GM21576 (cell line): ENCODE results near the gene ATP10A.
"Not testable (repeated sequence)": the region's sequence is repeated elsewhere in the genome, so short reads cannot be mapped to it uniquely, and the experiment has no call there.

Experiments
- ATAC-seq: cut with Tn5 transposase; IDR thresholded peaks from one replicate; pipeline ENCODE4 v1.9.1; 2021; ENCODE audit warnings: mild to moderate bottlenecking, moderate library complexity; ENCODE audit not compliant: unreplicated experiment

The ATP10A gene

DNA sequence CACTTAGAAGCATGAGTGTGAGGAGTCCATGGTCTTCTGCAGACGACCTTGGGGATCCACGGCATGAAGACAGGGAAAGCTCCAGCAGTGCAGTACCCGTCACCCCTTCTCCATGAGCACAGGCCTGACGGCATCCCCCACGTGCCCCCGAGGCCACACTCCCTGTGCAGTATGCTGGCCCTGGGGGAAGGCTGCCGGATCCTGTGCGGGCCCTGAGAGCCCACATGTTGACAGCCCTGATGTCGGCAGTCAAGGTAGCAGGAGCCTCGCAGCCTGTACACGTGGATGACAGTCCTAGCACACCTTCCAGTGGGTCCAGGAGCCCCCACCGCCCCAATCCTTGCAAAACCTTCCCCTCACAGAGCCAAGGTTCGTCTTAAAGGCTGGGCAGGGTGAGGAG is 195.3 kb downstream of the ATP10A start:
- ATAC-seq, result no peak

DNA sequence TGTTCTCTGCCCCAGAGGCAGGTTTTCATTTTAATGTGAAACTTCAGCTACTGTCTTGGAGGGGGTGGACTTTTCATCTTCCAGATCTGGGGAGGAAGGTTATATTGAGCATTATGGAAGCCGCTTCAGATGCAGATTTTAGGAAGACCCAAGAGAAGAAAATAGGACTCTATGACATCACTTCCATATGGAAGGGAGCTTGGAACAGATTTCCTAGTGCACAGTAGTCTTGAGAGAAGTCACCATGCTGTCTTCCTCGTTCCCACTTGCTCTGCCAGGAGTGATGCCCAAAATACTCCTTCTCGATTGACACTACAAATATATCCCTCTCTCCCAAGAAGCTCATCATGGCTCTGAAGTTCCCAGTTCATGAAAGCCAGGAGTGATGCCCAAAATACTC is 197.2 kb downstream of the ATP10A start:
- ATAC-seq, result no peak

DNA sequence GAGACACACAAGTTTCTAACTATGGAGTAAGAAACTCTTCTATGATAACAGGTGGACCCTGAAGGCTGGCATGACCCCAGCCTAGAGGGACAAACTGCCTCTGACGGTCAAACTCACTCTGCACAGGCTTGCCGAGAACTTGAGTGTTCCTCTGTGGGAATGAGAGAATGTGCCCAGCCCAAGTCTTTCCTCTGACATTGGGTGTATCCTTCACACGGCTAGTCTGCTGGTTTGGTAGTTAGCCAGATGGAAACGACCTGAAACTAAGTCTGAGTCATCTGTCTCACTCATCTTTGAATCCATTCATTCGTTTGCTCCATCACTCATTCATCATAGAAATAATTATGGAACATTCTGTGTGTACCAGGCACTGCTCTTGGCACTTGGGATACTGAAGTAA is 198.4 kb downstream of the ATP10A start:
- ATAC-seq, result no peak

DNA sequence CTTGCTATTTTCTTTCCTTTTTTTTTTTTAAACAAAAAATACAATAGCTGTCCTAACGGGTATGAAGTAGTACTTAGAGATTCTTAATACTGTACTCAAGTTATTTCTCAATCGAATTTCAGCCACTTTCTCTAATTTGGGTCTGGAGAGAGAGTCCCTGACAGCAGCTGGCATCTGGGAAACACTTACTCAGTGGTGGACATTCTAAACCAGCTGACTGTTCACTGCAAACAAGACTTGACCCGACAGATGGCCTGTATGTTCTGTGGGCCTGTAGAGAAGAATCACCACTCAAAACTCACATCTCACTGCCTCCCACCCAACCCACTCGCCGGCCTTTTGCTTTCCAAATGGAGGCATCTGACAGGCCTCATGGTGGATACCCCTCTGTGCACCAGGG is 199.6 kb downstream of the ATP10A start:
- ATAC-seq, result no peak

DNA sequence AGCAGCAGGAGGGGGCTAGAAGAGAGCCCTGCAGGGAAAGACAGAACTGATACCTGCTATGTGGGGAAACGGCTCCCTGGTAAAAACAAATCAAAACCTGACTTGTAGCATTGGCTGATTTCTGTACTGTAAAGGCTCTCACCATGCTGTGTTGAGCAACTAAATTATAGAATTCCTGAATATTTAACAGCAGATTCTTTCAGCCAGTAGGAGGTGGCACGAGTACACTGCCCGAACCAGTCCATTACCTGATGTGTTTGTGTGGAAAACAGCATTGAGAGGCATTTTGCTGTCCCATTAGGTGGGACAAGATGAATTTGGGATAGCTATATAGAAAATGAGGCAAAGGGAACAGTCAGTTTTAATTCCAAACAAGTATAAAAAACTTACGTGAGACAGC is 201.2 kb downstream of the ATP10A start:
- no peak for ATAC-seq

DNA sequence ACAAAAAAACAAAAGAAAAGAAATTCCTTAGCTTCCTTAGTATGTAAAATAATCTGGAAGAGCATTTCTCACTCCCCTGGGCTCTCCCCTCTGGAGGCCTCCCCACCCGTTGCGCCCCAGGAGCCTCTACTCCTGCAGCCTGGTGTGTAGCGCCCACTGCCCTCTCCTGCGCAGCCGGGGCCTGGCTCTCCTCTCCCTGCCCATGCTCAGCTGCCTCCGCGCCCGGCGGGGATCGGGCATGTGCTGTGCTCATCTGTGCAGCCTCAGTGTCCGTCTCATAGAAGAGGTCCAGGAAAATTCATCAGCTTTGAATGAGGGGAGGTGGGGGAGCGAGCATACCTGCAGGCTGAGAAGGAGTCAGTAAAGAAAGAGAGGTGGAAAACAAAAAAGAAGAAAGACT is 203.9 kb downstream of the ATP10A start:
- no peak for ATAC-seq

DNA sequence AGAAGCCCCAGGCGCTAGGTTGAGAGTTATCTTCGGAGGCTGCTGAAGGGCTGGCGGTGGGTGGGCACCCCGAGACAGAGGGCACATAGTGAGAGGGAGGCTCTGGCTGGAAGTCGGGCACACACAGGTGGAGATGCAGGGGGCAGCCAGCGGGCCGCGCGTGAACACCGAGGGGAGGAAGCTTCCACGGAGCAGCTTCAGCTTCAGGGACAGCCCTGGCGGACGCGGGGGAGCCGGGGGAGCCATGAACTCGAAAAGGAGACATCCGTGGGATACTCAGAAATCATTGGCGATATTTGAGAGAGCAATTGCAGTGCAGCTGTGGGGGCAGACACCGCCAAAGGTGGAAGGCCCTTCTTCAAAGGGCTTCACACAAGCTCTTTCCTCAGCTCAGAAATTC is 204.6 kb downstream of the ATP10A start:
- ATAC-seq, result no peak

DNA sequence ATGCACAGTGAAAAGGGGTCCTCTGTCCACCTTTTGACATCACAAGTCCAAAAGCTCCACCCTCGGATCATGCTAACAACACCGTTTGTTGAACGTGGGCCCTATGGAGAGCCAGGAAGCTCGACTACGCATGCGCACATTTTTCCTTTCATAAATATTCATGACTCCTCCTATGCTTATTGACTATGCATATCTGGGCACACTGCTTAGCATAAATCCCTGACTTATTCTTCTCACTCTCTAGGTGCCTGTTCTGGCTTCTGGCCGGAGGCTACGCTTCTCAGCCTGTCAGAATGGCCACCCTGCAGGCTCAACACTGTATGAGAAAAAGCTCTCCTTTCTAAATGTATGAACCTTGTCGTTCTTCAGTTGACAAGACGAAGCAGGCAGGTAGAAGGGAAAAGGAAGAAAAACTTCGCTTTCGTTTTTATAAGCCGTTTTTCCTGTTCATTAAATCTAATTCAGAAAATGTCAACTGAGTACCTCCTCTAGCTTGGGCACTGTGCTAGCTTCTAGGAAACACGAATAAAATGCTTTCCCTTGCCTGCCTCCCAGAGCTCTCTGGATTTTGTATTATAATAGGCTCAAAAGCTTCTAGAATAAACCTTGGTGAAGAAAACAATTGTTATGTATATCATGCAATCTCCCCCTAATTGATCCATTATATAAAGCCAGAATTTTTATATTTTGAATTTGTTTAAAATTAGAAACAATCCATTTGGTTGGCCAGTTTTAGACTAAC is 207.7 kb downstream of the ATP10A start:
- ATAC-seq, result no peak

DNA sequence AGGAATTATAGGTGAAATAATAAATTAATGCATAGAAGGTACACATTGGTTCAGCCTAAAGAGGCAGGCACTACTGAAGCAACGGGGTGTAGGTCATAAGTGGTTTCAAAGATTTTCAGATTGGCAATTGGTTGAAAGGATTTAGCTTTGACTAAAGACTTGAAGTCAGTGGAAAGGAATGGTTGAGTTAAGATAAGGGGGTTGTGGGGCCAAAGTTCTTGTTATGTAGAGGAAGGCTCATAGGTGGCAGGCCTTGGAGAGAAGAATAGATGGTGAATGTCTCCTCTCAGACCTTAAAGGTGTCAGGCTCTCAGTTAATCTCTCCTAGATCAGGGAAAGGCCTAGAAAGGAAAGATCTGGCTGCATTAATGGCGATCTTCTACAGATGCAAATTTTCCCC is 209.8 kb downstream of the ATP10A start:
- ATAC-seq, result no peak

DNA sequence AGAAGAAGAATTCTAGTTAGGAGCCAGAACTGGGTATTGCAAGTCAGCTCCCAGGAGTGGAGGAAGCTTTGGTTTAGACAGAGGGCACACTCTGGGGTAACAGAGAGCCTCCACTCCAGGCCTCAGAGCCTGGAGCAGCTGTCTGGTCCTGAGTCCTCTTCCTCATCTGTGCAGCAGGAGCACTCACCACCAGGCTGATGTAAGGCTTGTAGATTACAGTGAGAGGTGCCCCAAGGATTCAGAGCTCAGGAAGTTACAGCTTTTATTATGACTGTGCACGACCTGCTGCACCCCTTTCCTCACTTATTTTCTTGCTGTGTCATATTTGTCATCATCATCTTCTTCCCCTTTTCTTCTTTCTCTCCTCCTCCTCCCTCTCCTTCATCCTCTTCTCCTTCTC is 210.4 kb downstream of the ATP10A start:
- no peak for ATAC-seq

DNA sequence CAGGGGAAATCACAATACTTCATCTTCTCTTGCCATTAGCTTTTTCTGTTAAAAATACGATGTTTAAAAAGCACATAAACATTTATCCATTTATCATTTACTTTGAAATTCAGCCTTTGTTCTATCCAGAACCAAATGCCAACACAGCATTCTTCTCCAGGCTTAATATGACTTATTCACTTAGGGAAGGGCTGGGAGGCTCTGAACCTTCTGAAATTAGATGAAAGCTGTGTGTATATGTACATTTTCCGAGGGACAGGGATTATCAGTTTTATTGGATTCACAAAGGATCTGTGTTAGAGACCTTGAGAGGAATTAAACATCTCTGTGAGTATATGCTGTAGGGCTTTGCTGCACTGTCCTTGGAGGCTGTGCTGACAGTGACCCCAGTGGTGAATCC is 213.7 kb downstream of the ATP10A start:
- no peak for ATAC-seq

DNA sequence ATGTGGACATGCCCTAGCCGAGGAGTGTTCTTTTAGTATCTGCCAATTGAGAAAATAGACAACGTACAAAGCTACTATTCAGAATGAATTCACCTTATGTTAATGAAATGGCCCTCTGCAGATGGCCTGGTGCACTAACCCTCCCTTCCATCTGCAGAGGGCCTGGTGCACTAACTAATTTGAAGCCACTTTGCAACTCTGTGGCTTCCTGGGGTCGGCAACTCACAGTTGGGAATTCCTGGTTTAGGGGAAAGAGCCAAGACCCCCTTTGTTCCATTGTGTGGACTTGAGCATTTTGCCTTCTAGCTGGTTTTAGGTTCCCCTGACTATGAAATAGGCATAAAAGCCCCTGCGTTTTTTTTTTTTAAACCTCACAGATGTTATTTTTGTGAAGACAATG is 220.0 kb downstream of the ATP10A start:
- ATAC-seq, result no peak

DNA sequence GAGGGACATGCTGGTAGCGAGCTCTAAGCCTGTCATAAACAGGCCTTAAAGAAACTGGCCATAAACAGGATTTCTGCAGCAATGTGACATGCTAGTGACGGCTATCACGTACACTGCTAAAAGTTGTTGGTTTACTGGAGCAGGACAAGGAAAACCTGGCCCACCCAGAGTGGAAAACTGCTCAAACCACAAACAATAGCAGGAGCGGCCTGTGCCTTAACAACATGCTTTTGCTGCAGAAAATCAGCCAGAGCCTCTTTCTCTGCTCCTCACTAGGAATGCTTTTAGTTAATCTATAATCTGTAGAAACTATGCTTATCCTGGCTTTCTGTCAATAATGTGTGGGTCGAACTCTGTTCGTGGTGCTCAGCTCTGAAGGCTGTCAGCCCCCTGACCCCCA is 221.4 kb downstream of the ATP10A start:
- no peak for ATAC-seq

DNA sequence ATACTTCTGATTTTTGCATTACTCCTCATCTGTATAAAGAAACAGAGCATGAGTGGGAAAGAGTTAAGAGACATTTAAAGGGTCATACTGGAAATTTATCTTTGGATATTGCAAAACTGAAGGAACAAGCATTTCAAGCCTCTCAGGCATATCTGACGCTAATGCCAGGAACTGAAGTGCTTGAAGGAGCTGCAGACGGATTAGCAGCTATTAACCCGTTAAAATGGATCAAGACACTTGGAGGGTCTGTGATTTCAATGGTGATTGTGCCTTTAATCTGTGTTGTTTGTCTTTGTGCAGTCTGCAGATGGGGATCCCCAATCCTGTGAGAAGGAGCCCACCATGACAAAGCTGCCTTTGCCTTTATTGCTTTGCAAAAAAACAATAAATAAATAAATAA is 221.8 kb downstream of the ATP10A start:
- ATAC-seq, result no peak

DNA sequence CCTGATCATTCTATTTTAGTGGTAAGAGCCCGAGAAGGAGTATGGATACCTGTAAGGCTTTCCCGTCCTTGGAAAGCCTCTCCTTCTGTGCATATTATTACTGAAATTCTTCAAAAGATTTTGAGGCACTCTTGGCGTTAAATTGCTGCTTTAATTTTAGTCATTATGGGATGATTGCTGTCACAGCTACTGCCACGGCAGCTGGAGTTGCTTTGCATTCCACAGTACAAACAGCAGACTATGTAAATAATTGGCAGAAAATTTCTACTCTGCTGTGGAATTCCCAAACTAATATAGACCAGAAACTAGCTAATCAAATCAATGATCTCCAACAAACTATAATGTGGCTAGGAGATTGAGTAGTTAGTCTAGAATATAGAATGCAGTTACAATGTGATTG is 222.2 kb downstream of the ATP10A start:
- ATAC-seq, result not testable (repeated sequence)

DNA sequence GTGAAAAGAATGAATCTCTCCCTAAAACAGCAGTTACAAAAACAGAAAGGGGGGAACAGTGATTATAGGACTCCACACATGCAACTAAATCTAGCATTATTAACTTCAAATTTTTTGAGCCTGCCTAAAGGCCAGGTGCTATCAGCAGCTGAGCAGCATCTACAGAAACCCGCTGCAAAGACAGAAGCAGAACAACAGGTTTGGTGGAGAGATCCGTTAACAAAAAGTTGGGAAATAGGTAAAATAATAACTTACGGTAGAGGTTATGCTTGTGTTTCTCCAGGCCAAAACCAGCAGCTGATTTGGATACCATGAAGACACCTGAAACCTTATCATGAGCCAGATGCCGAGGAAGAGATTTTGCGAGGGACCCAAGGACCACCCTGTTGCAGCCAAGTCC is 222.7 kb downstream of the ATP10A start:
- no peak for ATAC-seq

DNA sequence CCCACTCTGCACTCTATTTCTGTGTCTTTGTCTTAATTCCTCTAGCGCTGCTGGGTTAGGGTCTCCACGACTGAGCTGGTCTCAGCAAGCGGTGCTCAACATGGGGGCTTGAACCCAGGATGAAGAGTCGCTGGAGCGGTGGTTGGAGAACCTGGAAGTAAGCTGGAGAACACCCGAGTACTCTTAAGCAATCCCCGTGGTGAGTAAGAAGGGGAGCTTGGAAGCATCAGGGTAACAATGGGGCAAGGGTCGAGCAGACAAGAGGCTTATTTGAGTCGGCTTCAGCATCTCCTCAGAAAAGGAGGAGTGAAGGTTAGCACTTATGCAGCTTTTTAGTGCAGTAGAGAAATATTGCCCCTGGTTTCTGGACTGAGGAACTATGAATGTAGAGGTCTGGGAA is 226.6 kb downstream of the ATP10A start:
- not testable (repeated sequence) for ATAC-seq

DNA sequence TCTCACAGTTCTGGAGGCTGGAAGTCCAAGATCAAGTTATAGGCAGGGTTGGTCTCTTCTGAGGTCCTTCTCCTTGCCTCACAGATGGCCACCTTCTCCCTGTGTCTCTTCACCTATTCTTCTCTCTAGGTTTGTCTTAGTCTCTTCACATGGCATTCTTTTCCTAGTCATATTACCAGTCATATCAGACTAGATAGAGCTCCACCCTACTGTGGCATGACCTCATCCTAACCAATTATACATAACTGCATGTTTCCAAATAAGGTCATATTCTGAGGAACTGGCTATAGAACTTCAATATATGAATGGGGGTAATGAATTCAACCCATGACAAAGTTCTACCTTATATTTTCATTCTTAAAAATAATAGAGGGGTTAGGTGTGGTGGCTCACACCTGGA is 227.9 kb downstream of the ATP10A start:
- no peak for ATAC-seq

DNA sequence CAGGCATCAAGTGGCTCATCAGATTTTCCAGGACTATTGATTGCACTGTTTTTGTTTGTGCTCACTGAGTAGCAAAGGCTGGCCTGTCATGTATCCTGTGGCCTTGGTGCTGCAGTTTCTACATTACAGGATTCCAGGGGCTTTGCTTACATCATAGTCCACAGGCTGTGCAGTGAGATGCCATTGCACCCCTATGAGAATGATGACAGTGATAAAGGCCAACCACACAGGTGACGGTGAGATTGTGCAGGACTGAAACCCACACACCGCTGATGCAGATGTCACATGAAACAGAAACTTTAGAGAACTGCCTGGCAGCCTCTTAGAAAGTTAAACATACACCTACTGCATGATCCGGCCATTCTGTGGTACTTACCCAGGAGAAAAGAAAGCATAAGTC is 229.3 kb downstream of the ATP10A start:
- no peak for ATAC-seq

DNA sequence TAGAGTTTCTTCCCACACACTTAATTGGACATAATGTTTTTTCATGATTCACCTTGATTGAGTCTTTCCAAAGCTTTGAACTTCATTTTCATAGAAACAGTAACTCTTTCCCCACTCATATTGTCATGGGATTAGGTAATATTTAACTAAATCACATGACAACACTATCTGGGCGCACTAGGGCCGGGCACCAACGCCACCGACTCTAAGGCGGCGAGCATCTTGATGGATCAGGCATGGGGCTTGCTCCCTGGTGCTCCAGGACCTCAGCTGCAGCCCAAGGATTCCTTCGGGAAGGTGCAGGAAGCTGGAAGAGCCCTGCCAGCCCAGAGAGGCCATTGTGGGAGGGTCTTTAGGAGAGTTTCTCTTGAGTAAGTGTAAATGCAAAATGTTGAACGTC is 231.2 kb downstream of the ATP10A start:
- no peak for ATAC-seq
